GM19467 (cell line): ENCODE data around the gene SEC16A.

Experiments
- ATAC-seq: cut with Tn5 transposase; IDR thresholded peaks from one replicate; pipeline ENCODE4 v1.9.1; 2021; ENCODE audit warnings: mild to moderate bottlenecking, moderate library complexity; ENCODE audit not compliant: unreplicated experiment

The SEC16A gene

GRCh38 chr9:136488247-136489214 lies 5.7 kb upstream of the SEC16A start:
- ATAC-seq: no peak

- no peak for ATAC-seq
These were observed 4.8 kb upstream of the SEC16A start for GRCh38 chr9:136487672-136488071.

DNA sequence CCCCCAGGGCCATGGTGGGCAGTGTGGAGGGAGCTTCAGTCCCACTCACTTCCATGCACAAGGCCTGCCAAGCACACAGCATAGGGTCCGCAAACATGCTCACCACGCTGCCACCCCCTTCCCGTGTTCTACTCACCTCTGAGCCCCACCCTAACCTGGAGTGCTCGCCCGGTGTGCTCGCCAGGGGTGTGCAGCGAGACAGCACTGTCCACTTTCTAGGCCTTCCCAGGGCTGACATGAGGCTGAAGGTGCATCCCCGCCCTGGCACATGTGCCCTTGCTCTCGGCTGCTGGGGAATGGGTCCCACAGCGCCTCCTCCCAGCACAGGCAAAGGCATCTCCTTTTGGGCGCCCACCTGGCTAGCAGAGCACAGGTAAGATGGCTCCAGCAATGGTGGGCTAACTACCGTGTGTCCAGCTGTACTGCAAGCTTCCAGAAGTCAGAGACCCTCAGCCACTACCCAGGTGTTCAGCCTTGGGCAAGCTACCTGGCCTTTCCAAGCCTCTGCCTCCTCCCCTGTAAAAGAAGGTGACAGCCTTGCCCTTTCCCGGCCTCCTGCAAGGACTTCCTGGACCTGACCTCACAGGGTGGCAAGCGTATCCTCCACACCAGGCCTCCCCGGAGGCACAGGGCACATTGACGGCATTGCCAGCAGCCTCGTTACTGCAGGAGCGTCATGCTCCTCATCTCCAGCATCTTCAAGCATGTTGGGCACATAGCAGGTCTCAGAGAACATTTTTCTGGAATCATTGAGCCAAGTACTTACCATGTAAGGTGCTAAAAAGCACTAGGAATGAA lies 4.2 kb upstream of the SEC16A start:
- ATAC-seq: no peak

- ATAC-seq: no peak
These were observed 3.3 kb upstream of the SEC16A start for GRCh38 chr9:136486131-136486530.

DNA sequence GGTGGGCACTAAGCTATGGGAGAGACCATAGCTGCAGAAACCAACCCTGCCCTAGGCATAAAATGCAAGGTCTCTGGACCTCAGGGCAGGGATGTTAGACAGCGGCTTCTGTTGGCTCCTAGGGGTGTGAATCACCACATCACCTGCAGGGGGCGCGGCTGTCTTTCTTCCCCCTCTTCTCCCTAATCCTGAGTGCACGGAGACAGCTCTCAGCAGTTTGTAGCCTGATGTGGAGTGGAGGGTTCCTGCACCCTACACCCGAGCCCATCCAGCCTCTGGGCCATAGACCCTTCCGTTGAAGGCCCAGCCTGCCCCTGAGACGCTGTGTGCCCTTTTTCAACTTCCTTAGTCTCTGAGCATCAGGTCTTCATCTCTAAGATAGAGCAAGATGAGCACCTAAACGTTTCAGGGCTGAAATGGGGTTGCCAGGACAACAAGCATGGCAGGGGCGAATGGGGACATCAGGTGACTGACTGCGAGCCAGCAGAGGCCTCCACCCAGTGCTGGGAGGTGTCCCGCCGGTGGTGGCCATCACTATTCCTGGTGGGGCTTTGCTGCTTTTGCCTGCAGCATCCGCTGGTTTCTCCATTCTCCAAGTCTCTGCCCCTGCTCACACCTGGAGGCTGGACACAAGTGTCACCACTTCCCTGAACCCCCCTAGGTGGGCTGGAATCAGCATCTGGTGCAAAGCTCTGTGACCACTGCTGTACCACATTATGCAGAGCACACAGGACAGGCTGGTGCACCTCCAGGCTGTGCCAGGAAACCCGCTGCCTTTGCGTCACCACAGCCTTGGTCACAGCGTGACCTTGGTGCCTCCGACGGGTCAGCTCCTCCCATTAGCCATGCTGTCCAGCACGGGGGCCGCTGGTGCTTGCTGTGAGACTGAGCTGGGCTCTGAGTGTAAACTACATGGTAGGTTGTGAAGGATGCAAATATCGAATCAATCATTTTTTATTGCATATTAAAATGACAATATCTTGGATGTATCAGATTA lies 2.5 kb upstream of the SEC16A start:
- no peak for ATAC-seq

- no peak for ATAC-seq
These were observed 1.6 kb upstream of the SEC16A start for GRCh38 chr9:136484153-136485048.

GRCh38 chr9:136483589-136484152 lies 831 bp upstream of the SEC16A start:
- peak; percentile 63 for ATAC-seq

- peak; percentile 6 for ATAC-seq
These were observed 621 bp downstream of the SEC16A start for GRCh38 chr9:136482046-136482792.

- no peak for ATAC-seq
These were observed 1.3 kb downstream of the SEC16A start for GRCh38 chr9:136481558-136481957.

DNA sequence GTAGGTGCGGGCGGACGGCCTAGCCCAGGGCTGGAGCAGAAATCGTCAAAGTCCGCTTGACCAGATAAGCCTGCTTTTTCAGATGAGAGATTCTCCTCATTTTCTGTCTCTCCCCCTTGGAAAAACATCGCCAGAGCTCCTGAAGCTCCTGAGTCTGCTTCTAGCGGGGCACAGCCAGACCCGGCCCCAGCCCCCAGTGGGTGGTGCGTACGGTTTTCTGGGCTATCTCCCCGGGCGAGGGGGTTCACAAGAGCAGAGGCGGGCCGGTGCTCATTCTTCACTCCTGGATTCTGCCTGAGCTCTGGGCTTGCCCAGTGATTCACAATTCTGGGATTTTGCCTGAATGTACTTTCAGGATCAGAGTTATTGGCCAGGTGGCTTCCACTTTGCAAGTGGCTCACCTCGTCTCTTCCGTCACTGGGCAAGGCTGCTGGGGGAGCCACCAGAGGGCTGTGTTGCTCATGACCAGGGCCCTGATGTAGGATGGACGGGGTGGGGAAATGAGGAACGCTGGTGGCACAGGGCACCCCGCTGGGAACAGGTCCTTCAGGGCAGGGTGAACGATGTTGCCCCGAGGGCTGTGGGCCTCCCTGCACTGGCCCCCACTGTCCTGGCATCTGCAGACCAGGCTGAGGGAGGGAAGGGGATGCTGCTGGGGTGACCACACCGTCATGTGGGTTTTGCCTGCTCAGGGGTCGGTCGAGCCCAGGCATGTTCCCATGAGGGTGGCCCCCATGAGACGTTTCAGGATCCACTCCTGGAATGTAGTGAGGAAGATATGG lies 6.3 kb downstream of the SEC16A start:
- no peak for ATAC-seq

- no peak for ATAC-seq
These were observed 7.6 kb downstream of the SEC16A start for GRCh38 chr9:136474974-136475865.

GRCh38 chr9:136474021-136474640 lies 8.7 kb downstream of the SEC16A start:
- ATAC-seq: no peak

DNA sequence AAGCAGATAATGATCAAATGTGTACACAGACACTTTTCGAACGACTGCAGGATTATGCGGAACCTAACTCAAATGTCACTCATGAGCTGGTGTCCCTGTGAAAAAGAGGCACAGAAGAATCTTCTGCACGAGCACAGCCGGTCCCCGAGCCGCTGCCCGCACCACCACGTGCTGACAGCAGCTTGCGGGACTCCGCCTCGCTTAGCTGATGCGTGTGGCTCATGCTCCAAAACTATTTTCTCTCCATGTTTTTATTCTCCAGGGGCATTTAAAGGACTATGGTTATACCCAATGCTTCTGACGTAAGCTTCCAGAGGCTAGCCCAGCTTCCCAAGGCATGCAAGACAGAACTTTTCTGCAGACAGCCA lies 9.5 kb downstream of the SEC16A start:
- ATAC-seq: no peak

- ATAC-seq: no peak
These were observed 10.0 kb downstream of the SEC16A start for GRCh38 chr9:136472640-136473353.

GRCh38 chr9:136471802-136472487 lies 10.9 kb downstream of the SEC16A start:
- no peak for ATAC-seq
